Measurements from ENCODE around the gene FHIP1A.
A peak's percentile ranks its signal among the peaks of the same experiment; 100 is the strongest.

FHIP1A gene

GRCh38 chr4:151418385-151418784 lies 9.4 kb downstream of the FHIP1A start:
- DNase-seq = peak; percentile 83

DNA sequence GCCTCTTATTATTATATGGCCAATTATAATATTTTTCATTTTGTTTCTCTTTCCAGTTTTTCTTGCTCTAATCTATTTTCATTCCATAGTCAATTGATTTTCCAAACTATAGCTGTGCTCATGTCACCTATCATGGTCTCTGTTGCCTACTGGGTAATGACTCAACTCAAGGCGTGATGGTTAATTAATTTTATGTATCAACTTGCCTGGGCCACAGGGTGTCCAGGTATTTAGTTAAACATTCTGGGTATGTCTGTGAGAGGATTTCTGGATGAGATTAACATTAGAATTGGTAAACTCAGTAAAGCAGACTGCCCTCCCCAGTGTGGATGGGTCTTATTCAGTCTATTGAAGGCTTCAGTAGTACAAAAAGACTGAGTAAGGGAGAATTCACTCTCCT lies 9.9 kb downstream of the FHIP1A start:
- DNase-seq = no peak

DNA sequence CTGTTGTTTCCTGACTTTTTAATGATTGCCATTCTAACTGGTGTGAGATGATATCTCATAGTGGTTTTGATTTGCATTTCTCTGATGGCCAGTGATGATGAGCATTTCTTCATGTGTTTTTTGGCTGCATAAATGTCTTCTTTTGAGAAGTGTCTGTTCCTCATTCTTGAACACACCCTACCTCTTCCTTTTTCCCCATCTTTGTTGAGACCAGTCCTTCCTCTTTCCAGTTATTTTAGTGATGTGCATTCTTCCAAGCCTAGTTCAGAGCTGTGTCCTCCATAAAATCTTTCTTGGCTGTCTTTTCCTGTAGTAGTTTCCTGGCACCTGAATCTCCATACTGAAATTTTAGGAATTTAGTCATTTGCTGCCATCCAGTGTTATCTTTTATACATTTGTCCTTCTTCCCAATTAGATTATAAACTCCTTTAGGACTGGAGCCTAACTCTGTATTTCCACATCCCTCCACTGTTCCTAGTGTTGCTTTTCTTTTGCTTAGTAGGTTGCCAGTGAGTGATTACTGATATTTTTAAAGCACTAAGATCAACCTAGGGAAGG lies 11.4 kb downstream of the FHIP1A start:
- no peak for DNase-seq

GRCh38 chr4:151422854-151423253 lies 13.9 kb downstream of the FHIP1A start:
- DNase-seq = no peak

GRCh38 chr4:151426513-151426912 lies 17.5 kb downstream of the FHIP1A start:
- DNase-seq = no peak

DNA sequence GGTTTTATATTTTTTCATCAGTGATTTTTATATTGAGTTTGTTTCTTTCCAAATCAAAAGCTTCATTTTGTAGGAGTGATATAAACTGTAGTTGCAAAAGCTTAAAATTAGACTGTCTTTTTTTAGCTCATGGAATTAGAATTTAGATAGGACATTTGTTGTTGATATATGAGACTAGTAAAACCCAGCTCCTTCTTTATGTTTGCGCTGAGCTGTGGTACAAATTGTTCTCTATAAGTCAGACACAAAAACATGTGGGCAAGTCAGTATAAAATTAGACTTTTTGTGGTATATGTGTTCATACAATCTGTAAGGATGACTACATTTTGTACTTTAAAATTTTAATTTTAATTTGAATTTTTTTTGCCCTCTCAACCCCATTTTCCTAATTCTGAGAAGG lies 18.3 kb downstream of the FHIP1A start:
- no peak for DNase-seq

DNA sequence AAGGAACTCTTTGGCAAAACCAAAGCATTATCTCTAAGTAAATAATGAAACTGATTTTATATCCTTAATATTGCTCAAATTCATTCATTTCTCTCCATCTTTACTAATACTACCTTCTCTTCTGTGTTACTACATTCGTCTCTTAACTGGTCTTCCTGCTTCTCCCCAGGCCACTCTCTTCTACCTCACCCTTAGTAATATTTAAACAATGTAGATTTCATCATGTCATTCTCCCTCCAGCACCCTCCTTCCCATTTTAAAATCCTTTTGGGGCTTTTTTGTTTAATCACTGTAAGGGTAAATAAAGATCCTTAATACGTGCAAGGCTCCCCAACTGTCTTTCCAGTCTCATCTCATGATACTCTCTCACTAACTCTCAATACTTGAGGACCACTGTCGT lies 19.4 kb downstream of the FHIP1A start:
- no peak for DNase-seq

DNA sequence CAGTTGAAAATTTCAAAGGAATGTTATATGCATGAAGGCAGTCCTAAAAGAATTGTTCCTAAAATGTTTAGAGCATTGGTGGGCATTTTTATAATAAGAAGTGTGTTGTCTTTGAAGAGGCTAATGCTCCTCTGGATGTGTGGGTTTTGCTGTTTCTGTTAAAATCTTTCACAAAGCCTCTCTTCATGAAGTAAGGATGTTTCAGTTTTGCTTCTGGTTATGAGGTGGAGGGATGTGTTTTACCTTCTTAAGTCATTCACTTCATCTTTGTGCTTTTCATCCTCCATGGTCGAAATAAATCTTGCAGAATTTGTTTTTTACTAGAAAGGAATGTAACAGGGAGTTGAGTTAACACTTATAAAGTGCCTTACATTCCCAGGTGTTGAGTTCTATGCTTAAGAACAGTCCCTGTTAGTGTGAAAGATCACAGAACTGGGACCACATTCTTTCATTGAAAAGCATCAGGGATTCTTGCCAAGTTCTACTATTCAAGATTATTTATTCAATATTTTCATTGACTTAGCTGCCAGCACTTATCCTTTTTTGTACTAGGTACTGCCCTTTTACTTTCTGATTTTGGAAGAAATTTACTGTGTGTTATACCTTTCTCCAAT lies 21.1 kb downstream of the FHIP1A start:
- DNase-seq = no peak

DNA sequence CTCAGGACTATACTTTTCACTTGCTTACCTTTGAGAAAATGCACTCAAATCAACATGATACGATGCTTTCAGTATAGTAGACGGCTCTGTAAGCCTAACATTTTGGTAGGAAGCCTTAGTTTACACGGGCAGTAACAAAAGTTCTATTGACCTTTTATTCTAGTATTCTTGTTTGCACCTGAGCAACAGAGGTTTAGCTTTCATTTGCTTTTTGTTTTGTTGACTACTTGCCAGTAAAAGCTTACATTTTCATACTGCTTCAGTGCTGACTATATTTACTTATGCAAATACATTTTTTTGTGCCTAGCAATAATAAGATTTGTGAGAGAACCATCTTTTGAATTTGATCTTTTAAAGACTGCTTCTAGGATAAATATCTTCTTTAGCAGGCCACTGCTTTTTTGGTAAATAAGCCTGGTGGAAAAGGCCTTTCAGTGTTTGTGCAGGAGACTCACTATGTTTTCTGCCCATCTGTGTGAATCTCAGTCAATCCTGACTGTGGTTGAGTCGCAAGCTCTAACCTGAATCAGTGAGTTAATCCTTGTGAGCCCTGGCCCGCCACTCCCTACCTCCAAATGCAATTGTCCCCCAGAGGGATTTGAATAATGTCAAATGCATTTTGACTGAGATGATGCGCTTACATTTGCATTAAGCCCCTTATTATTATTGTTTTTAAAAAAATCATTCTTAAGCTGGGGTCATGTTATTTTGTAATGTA lies 21.9 kb downstream of the FHIP1A start:
- no peak for DNase-seq

GRCh38 chr4:151431728-151432127 lies 22.8 kb downstream of the FHIP1A start:
- no peak for DNase-seq

DNA sequence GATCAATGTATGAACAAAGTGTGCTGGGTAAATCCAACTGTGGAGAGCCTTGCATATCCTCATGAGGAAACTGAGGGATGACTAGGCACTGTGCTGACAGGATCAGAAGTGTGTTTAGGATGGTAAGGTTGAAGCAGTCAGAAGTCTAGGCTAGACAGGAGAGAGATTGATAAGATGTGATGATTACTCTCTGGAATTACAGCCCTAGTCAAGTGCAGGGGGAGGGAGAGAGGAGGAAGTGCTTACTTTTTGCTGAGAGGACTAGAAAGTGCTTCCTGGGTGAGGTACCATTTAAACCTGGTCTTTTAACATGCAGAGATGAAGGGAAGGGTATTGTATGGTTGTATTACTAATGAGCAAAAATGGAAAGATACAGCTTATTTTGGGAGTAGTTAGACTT lies 23.7 kb downstream of the FHIP1A start:
- no peak for DNase-seq

GRCh38 chr4:151434183-151434860 lies 25.3 kb downstream of the FHIP1A start:
- peak; percentile 72 for DNase-seq

GRCh38 chr4:151436093-151436518 lies 27.1 kb downstream of the FHIP1A start:
- no peak for DNase-seq

DNA sequence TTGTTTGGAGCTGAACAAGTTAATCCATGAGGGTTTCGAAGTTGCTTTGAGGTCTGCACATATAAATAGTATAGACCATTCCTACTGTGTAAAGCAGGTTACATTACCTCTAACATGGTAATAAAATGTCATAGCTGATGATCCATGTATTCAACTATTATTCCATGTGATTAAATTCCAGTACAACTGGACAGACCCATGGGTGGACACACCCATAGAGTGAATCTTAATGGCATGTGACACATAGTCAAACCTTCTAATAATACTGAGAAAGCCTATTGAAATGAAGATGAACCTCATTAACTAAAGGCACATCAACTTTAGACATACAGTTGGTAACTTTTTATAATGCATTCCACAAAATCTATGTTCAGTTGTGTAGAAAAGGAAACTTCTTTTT lies 28.5 kb downstream of the FHIP1A start:
- no peak for DNase-seq

DNA sequence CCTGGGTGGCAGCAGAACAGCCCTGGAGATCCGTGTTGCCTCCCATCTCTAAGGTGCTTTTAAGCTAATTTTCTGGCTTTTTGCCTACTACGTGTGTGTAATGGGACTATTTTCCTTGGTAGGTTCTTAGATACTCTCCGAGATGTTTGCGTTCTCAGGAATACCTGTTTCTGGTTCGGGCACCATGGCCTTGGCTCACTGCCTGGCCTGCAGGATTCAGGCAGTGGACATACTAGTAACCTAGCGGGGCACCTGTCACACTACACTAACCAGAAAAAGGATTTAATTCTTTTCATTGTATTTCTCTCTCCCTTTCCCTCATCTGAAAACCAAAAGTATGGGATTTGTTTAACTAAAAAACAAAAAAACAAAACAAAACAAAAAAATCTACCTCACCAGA lies 29.2 kb downstream of the FHIP1A start:
- DNase-seq = no peak

- DNase-seq = no peak
Measured at GRCh38 chr4:151439320-151439719, 30.3 kb downstream of the FHIP1A start.

DNA sequence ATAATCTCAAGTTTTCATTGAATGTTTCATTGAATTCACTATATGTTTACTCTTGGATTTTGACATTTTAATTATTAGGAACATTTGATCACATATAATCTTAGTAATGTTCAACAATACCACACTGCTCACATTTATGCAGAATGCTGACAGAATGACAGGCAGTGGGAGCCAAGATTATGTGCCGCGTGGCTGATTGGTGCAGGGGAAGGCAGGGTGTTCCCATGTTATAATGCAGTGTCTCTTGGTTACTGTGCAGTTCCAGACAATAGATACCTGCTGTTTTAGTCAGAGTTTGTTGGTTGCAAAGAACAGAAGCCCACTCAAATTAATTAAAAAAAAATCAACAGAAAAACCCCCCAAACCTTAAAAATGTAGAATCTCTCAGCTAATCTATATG lies 33.0 kb downstream of the FHIP1A start:
- DNase-seq = no peak

DNA sequence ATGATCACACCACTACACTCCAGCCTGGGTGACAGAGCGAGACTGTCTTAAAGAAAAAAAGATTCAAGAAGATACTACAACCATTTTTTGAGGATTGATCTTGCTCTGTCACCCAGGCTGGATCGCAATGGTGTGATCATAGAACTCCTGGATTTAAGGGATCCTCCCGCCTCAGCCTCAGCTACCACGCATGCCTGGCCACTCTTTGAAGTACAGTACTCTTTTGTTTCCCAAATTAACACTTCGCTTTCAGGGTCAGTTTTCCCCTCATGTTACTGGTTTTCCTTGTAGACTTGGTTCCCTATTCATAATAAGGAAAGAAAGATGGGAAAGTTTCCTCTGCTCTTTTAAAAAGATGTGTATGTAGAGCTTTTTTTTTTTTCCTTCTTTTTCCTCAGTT lies 34.3 kb downstream of the FHIP1A start:
- no peak for DNase-seq

DNA sequence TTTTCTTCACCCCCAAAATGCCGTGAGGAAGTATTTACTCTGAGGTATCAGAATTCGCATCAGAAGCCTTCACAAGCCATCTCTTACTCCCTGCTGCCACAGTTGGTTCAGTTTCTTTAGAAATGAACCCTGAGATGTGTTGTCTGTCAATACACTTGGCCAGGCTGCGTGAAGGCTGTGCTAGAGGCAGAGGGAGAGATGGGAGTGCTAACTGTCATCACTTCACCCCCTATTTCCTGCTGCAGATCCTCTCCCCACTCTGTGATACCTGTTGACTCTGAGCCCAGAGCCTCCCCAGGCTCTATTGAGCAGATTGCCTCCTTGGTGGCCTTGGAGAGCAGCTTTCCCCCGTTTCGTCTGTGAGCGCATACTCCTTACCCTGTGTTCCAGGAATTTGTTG lies 34.8 kb downstream of the FHIP1A start:
- DNase-seq = no peak

GRCh38 chr4:151446208-151446607 lies 37.2 kb downstream of the FHIP1A start:
- no peak for DNase-seq

GRCh38 chr4:151454513-151454912 lies 45.5 kb downstream of the FHIP1A start:
- DNase-seq = no peak

GRCh38 chr4:151455212-151455611 lies 46.2 kb downstream of the FHIP1A start:
- no peak for DNase-seq

- no peak for DNase-seq
Measured at GRCh38 chr4:151458148-151458547, 49.2 kb downstream of the FHIP1A start.
